ENCODE results near the gene MARCHF10.

DNA sequence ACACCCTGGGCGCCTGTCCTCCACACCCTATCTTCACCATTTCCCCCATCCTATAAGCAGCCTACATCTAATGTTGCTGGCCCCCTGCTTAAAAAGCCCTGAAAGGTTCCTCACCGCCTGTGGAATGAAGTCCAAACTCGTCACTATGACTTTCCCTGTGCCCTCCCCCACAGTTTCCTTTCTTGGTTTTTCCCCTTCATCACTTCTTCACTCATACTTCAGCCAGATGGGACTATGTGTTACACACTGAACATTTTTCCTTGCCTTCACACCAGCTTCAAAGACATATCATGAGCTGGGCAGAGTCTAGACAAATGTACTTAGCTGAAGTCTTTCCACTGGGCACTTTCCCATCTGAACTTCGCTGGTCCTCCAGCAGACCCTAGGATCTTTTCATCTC, 1.5 kb upstream of the MARCHF10 start:
- TF ChIP-seq, protein P1, sequence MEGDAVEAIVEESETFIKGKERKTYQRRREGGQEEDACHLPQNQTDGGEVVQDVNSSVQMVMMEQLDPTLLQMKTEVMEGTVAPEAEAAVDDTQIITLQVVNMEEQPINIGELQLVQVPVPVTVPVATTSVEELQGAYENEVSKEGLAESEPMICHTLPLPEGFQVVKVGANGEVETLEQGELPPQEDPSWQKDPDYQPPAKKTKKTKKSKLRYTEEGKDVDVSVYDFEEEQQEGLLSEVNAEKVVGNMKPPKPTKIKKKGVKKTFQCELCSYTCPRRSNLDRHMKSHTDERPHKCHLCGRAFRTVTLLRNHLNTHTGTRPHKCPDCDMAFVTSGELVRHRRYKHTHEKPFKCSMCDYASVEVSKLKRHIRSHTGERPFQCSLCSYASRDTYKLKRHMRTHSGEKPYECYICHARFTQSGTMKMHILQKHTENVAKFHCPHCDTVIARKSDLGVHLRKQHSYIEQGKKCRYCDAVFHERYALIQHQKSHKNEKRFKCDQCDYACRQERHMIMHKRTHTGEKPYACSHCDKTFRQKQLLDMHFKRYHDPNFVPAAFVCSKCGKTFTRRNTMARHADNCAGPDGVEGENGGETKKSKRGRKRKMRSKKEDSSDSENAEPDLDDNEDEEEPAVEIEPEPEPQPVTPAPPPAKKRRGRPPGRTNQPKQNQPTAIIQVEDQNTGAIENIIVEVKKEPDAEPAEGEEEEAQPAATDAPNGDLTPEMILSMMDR (IDR thresholded peaks at IDR 0.05), result no peak
- no peak for TF ChIP-seq POLR2A (IDR thresholded peaks at IDR 0.05)
